Fibroblast of pulmonary artery (primary cell): Measurements from ENCODE around the gene CCR7.

ENCODE experiments used
- DNase-seq: peaks from one replicate; pipeline ENCODE4 v3.0.0-alpha.2; 2010; ENCODE audit warnings: low read depth
- H3K4me3 ChIP-seq: replicated peaks from 2 replicates; pipeline ENCODE4 v1.5.1; 2011; ENCODE audit warnings: low read depth, mild to moderate bottlenecking, control low read depth, low read length, moderate library complexity
- CTCF ChIP-seq: IDR thresholded peaks from 2 replicates; pipeline ENCODE4 v1.5.1; 2011; ENCODE audit warnings: mild to moderate bottlenecking, control low read depth, low read length, inconsistent platforms; ENCODE audit errors: missing control alignments

Gene CCR7

GRCh38 chr17:40608061-40608581 is 42.8 kb upstream of the CCR7 start:
- DNase-seq, result no peak
- no peak overlapping the region for H3K4me3 ChIP-seq
- no peak for TF ChIP-seq CTCF

GRCh38 chr17:40607641-40608040 is 42.4 kb upstream of the CCR7 start:
- no peak overlapping the region for H3K4me3 ChIP-seq
- no peak for DNase-seq
- TF ChIP-seq CTCF, result no peak

GRCh38 chr17:40606548-40607353 is 41.5 kb upstream of the CCR7 start:
- no peak for DNase-seq
- TF ChIP-seq CTCF, result no peak
- H3K4me3 ChIP-seq, result no peak overlapping the region

GRCh38 chr17:40605306-40605705 is 40.0 kb upstream of the CCR7 start:
- H3K4me3 ChIP-seq, result no peak overlapping the region
- TF ChIP-seq CTCF, result no peak
- DNase-seq, result no peak

- DNase-seq, result no peak
- no peak for TF ChIP-seq CTCF
- H3K4me3 ChIP-seq, result no peak overlapping the region
Measured at GRCh38 chr17:40604327-40605080, 39.2 kb upstream of the CCR7 start.

- no peak for DNase-seq
- TF ChIP-seq CTCF, result no peak
Measured at GRCh38 chr17:40602445-40603443, 37.5 kb upstream of the CCR7 start.

More at GRCh38 chr17:40602445-40603443, 37.5 kb upstream of the CCR7 start:
- H3K4me3 ChIP-seq, result no peak overlapping the region
